ENCODE data around the gene GNAS. TPM values are rescaled to one million over a fixed set of nuclear protein-coding genes. Genes with fewer than 3 reads are reported as not detected.

Gene GNAS
- total RNA-seq, 2 experiments from 2014 or later, result 723 to 764 TPM

DNA sequence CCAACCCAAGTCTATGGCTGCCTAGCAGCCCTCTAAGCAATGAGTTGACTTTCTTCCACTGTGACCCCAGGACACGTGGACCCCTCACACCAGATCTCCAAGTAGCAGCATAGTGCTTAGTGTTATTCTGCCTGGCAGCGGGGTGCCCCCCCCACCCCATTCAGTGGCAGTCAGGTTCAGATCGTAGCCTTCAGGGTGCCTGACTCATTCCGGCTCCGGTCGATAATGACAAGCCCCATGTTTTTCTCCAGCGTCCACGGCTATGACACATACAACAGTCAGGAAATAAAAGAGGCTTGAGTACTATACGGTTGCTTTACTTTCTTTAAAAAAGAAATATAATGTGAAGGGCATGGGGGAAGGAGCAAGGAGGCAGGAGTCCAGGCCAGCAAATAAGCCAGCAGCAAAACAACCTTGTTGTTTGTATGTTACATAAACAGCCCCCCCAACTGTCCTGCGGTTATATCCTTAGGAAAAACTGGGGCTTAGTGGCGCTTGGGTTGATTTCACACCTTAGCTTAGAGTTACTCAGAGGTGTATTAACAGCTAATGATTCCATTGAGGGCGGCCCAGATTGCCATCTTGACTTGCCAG lies 23.1 kb downstream of the GNAS start:
- ChIA-PET POLR2A (no interaction called here), CTCF (no interaction called here)

GRCh38 chr20:58876437-58876836 lies 23.9 kb downstream of the GNAS start:
- ChIA-PET CTCF (interaction anchor here (0.5 kb wide), 1 partner anchor 16 kb away, joined by 3 read pairs; no protein-coding TSS in a partner anchor), POLR2A (no interaction called here)

DNA sequence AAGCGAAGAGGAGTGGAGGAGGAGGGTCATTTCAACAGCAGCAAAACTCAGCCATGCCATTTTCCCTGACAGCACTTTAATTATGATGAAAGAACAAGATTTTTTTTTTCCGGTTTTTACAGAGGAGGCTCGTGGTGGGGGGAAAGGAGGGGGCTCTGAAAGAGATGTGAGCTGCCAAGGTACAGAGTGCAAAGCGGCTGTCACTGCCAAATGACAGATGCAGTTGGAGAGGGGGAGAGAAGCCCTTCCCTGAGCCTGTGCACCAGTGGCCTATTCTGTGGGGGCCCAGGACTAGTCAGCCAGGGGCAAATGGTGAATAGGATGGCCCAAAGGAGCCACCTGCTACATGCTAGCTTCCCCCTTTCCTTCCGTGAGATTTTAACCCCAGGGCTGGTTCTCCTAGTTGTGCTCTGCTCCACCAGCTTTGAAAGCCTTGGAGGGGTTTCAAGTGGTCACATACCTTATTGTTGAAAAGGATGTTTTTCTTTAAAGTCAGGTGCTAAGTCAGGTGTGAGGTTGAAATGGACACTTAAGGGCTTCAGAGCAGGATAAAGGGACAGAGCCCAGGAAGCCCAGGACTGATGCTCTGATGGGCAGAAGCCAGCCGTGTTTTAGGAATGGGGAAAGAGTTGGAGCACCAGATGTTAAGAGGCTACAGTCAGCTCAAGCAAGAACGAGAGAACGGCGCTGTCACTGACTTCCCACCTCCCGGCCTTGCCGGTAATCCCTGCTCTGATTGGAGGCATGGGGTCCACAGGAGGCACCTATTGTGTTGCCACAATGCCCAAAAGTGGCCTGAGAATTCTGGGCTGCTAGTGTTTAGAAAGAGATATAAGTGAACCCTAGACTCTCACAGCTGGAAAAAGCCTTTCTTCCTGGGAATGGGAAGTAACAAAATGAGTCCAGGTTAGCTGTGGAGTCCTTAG lies 24.8 kb downstream of the GNAS start:
- CTCF ChIA-PET, result no interaction called here

GRCh38 chr20:58877976-58878360 lies 25.5 kb downstream of the GNAS start:
- ChIA-PET CTCF (no interaction called here), POLR2A (no interaction called here)

More for the DNA sequence above, 24.8 kb downstream of the GNAS start:
- POLR2A ChIA-PET, result interaction anchor here (0.6 kb wide), 1 partner anchor 486 kb away, joined by 3 read pairs; no protein-coding TSS in a partner anchor

GRCh38 chr20:58878399-58878798 lies 25.9 kb downstream of the GNAS start:
- ChIA-PET CTCF (no interaction called here), POLR2A (no interaction called here)

DNA sequence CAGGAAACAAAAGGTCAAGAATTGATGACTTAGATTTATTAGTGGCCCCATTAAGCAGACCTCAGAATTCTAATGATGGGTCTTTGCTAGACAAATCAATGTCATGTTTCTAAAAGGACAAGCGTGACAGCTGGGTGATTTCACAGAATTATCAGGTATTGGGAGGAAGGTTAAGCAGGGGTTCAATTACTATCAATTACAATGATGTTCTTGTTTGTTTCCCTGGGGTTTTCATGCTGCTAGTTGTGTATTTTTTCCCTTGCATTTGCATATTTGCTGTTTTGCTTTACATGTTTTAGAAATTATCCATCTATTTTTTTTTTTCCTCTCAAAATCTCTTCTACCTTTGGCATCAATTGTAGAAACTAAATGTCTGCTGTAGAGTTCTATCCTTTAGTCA lies 27.9 kb downstream of the GNAS start:
- ChIA-PET POLR2A (no interaction called here), CTCF (no interaction called here)

- POLR2A ChIA-PET, result no interaction called here
- CTCF ChIA-PET, result interaction anchor here (1.6 kb wide), 1 partner anchor 11 kb away, joined by 5 read pairs; no protein-coding TSS in a partner anchor
Observed at GRCh38 chr20:58880994-58881752, 28.7 kb downstream of the GNAS start.

DNA sequence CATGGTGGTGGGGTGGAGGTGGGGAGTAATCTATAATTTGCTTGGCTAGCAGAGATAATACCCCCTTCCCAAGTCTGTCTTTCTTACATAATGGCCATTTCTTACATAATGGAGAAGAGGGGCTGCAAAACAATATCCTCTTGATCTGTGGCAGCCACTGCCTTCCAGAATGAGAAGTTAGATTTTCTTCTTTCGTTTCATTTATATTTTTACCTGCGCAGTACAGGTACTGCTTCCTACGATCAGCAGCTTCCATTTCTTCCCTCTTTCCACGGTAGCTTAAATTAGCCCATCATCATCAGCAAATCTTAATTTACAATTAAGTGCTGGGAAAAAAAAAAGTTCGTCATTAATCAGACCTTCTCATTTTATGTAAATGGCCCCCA lies 30.2 kb downstream of the GNAS start:
- ChIA-PET POLR2A (no interaction called here), CTCF (interaction anchor here (1.6 kb wide), 1 partner anchor 12 kb away, joined by 5 read pairs; no protein-coding TSS in a partner anchor)

DNA sequence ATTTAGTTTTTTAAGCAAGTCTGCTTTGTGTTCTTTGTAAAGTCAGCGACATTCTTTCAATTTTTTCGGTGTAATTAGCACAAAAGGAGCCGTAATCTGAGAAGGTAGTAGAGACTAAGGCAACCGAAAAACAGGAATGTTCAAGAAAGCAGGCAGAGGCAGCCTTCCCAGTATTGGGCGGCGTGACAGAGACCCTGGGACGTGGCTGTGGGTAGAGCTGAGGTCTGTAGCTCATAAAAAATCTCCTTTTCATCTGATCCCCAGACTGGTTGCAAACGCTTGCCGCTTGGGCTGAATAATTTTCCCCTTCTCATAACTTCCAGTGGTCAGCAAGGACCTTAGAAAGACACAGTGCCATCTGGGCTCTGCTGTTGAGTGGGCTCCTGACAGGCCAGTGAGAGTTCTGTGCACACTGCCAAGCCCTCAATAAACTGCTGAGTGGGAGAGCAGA lies 30.8 kb downstream of the GNAS start:
- CTCF ChIA-PET, result no interaction called here
- POLR2A ChIA-PET, result no interaction called here

GRCh38 chr20:58884966-58885365 lies 32.5 kb downstream of the GNAS start:
- ChIA-PET POLR2A (no interaction called here), CTCF (no interaction called here)

GRCh38 chr20:58886546-58886945 lies 34.0 kb downstream of the GNAS start:
- POLR2A ChIA-PET, result interaction anchor here (0.7 kb wide), 1 partner anchor 335 kb away, joined by 3 read pairs; no protein-coding TSS in a partner anchor
- CTCF ChIA-PET, result interaction anchor here (0.7 to 1.3 kb wide), 3 partner anchors 14 to 321 kb away, joined by 3 read pairs; no protein-coding TSS in a partner anchor

- ChIA-PET POLR2A (no interaction called here), CTCF (no interaction called here)
Observed at GRCh38 chr20:58888103-58888502, 35.6 kb downstream of the GNAS start.

DNA sequence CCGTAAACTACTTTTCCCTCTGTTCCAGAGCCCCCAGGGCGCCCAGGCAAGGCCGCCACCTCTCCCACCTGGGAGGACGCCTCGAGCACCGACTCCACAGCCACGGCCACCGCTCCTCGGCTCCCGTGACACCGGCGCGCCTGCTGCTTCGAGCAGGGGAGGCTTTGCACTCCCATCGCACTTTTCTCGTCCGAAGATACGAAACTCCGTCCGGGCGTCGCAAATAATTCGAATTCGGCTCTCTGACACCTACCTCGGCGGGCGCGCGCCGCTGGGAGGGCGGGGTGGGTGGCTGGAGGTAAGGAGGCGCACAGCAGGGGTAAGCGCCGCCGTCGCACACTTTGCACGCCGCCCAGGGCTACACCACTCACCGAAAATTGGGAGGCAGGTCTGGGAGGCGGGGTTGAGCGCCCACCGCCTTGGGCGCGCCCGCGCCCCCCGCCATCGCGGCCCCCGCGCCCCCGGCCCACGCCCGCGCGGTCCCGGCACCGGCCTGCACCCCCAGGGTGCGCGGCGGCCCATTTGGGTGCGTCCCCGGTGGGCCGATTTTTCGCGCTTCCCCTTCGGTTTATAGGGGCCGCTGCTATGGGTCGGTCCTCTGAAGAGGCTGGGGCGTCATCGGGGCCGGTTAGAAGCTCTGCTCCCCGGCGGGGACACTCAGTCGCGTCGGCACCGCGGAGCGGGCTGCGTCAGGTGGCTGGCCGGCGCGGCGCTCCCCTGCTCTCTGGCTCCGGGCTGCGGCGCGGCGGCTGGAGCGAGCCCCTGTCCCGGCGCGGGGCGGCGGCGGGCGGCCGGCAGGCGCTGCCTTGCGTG lies 36.2 kb downstream of the GNAS start:
- POLR2A ChIA-PET, result interaction anchor here (0.6 to 1.7 kb wide), 4 partner anchors 19 to 143 kb away, joined by 3 to 11 read pairs (median 4); partner anchors contain the start of gene ATP5F1E
- CTCF ChIA-PET, result no interaction called here

DNA sequence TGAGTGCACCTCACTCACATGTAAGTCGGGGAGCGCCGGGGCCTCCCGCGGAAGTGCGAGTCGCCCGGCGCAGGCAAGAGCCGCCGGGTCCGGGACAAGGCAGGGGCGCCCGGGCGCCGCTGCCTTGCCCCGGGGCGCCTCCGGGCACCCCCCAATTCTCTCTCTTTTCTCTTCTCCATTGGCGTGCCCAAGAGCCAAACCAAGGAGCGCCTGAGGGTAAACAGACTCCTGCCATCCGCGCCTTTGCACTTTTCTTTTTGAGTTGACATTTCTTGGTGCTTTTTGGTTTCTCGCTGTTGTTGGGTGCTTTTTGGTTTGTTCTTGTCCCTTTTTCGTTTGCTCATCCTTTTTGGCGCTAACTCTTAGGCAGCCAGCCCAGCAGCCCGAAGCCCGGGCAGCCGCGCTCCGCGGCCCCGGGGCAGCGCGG lies 36.8 kb downstream of the GNAS start:
- CTCF ChIA-PET, result no interaction called here
- POLR2A ChIA-PET, result interaction anchor here (1.0 to 1.7 kb wide), 3 partner anchors 92 to 142 kb away, joined by 3 to 11 read pairs (median 5); partner anchors contain the start of gene ATP5F1E

GRCh38 chr20:58889798-58890517 lies 37.4 kb downstream of the GNAS start:
- CTCF ChIA-PET, result no interaction called here
- POLR2A ChIA-PET, result interaction anchor here (1.2 to 1.7 kb wide), 2 partner anchors 93 to 142 kb away, joined by 3 to 11 read pairs; partner anchors contain the start of gene ATP5F1E

DNA sequence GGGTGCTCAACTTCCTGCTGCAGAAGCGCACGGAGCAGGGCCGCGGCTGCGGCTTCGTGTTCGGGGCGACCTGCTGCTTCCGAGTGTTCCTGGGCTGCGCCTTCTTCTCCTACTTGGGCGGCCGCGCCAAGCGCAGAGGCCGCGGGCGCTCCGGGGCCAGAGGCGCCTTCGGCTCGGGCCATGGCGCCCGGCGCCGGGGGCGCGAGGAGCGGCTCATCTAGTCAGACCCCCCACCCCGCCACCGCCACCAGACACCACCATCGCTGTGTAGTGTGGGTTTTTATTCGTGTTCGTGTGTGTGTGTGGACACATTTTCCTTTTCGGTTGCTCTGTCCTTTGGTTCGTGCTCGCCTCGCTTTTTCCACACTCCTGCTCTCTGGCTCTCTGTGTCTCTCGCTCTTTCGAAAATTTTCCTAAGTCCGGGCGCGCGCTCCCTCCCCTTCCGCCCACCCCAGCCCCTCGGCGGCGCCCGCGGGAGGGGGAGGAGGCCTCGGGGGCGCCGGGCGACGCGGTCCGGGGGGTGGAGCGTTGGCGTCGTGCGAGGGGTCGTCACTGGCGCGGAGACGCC lies 38.1 kb downstream of the GNAS start:
- POLR2A ChIA-PET, result interaction anchor here (0.9 to 1.4 kb wide), 4 partner anchors 91 to 269 kb away, joined by 3 to 8 read pairs (median 7); partner anchors contain the start of genes ATP5F1E, NELFCD and PRELID3B
- CTCF ChIA-PET, result interaction anchor here (0.7 kb wide), 1 partner anchor 21 kb away, joined by 3 read pairs; no protein-coding TSS in a partner anchor

- POLR2A ChIA-PET, result interaction anchor here (0.9 to 1.4 kb wide), 4 partner anchors 90 to 268 kb away, joined by 3 to 8 read pairs (median 7); partner anchors contain the start of genes ATP5F1E, NELFCD and PRELID3B
- CTCF ChIA-PET, result interaction anchor here (0.7 kb wide), 1 partner anchor 21 kb away, joined by 3 read pairs; no protein-coding TSS in a partner anchor
Observed at GRCh38 chr20:58891086-58891717, 38.7 kb downstream of the GNAS start.
